ENCODE measurements around the gene IFNAR2.
A peak's percentile ranks its signal among the peaks of the same experiment; 100 is the strongest.

Gene IFNAR2

DNA sequence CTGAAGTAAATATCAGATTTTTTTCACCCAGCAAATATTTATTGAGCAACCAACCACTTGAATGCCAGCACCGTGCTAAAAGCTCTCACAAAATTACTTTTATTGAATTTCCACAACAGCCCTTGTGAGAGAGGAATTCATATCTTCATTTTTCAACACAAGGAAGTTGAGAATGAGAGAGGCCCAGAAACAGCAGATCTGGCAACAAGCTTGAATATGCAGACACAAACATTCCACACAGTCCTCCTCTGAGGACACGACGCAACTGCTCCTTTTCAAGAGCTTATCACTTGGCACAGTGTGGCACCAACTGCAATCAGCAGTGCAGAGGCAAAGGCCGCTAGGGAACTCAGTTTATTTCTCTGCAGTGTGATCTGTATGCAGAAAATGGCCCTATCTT is 32.2 kb upstream of the IFNAR2 start:
- TF ChIP-seq, protein P1, sequence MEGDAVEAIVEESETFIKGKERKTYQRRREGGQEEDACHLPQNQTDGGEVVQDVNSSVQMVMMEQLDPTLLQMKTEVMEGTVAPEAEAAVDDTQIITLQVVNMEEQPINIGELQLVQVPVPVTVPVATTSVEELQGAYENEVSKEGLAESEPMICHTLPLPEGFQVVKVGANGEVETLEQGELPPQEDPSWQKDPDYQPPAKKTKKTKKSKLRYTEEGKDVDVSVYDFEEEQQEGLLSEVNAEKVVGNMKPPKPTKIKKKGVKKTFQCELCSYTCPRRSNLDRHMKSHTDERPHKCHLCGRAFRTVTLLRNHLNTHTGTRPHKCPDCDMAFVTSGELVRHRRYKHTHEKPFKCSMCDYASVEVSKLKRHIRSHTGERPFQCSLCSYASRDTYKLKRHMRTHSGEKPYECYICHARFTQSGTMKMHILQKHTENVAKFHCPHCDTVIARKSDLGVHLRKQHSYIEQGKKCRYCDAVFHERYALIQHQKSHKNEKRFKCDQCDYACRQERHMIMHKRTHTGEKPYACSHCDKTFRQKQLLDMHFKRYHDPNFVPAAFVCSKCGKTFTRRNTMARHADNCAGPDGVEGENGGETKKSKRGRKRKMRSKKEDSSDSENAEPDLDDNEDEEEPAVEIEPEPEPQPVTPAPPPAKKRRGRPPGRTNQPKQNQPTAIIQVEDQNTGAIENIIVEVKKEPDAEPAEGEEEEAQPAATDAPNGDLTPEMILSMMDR (IDR thresholded peaks at IDR 0.05; ENCODE audit: unreplicated experiment in 3 of 3): no peak
- H3K9me3 Mint-ChIP-seq: no peaks in the 10 kb centered on the region
- H3K4me3 Mint-ChIP-seq: peak overlapping the region in 1 of 3 experiments; percentile 43
- peak overlapping the region in 1 of 3 experiments; percentile 7 for H3K27ac Mint-ChIP-seq
- H3K27me3 Mint-ChIP-seq (ENCODE audit: low read depth): peaks cover 35% of the 10 kb centered on the region
- peaks cover 39% of the 10 kb centered on the region for H3K4me1 Mint-ChIP-seq
- H3K36me3 Mint-ChIP-seq (ENCODE audit: low read depth): no peaks in the 10 kb centered on the region

DNA sequence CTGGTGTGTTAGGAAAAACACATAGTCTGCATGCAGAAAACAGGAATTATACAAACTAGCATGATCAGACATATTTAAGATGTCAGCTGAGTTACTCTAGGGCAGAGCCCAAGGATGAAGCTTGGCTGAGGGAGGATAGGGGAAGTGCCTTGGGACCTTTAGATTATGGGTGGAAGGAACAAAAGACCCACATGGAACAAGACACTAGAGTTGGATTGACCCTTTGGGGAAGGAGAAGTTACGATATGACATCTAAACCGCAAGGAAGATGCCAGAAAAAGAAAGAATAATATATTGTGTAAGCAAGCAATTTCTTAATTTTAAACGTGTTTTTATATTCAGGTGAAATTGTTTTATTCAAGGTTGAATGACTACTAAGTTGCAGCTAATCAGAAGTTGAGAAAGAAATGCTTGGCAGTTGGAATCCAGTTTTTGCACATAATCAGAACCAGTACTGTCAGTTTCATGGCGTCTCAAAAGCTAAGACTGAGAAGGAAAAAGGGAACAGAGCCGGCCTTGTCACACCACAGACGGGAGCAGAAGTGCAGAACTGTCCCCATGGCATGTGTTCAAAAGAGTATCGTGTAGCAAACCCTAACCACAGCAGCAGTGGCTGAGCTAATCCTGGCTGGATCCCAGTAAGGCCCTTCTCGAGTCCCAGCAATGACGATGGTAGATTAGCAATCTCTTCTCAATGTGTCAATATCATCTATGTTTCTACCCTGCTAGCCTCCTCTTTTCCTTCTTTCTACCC is 31.2 kb upstream of the IFNAR2 start:
- no peaks in the 10 kb centered on the region for H3K9me3 Mint-ChIP-seq
- H3K4me3 Mint-ChIP-seq: no peak overlapping the region
- peak overlapping the region in 1 of 3 experiments; percentile 9 for H3K27ac Mint-ChIP-seq
- peaks cover 29% of the 10 kb centered on the region for H3K27me3 Mint-ChIP-seq (ENCODE audit: low read depth)
- TF ChIP-seq, protein P1 (IDR thresholded peaks at IDR 0.05; ENCODE audit: unreplicated experiment in 3 of 3): no peak
- no peaks in the 10 kb centered on the region for H3K36me3 Mint-ChIP-seq (ENCODE audit: low read depth)
- H3K4me1 Mint-ChIP-seq: peaks cover 41% of the 10 kb centered on the region

DNA sequence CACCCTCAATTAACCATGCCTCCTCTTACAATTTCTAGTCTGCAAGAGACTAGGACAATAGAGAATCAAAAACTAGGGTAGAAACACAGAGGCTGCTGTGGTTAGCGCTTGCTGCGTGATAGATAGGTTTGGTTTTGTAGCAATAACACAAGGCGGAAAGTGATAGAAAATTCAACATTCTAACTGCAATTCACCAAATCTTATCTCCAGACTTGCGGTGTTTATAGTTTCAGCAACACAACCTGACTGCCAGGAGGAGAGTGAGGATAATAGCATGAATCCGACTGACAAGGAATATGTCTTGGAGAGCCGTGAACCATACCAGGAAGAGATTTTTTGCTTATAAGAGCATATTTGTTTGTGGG is 30.7 kb upstream of the IFNAR2 start:
- H3K36me3 Mint-ChIP-seq (ENCODE audit: low read depth): no peaks in the 10 kb centered on the region

DNA sequence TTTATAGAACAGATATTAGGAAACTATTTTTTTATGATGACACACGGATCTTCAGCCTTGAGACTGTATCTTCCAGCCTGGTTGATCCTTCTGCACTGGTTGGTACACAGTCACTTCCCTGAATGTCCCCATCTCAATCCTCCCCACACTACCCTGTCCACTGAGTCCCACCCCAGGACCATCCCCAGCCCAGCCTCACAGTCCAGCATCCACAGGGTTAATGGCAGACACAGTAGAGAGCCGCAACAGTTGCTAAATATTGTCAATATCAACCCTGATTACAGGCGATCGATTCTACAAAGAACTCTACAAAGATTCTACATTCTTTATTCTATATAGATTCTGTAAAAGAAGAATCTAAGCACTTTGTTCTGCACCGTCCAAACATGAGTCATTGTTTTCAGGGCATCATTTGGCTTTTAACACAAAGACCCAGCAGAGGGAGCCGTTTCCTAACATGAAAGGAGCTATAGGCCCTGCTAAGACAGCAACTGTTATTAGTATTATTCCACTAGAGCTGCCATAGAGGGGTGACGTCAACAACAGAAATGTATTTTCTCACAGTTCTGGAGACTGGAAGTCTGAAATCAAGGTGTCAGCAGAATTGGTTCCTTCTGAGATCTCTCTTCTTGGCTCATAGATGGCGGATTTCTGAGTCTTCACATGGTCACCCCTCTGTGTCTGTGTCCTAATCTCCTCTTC is 30.1 kb upstream of the IFNAR2 start:
- peak overlapping the region in 2 of 3 experiments; percentile 23 to 52 for H3K27ac Mint-ChIP-seq
- H3K4me1 Mint-ChIP-seq: peaks cover 48% of the 10 kb centered on the region
- TF ChIP-seq, protein P1 (IDR thresholded peaks at IDR 0.05; ENCODE audit: unreplicated experiment in 3 of 3): peak; percentile 72 to 86 (median 77)
- peak overlapping the region in 1 of 3 experiments; percentile 2 for H3K4me3 Mint-ChIP-seq
- H3K36me3 Mint-ChIP-seq (ENCODE audit: low read depth): no peaks in the 10 kb centered on the region
- peaks cover 25% of the 10 kb centered on the region for H3K27me3 Mint-ChIP-seq (ENCODE audit: low read depth)
- H3K9me3 Mint-ChIP-seq: no peaks in the 10 kb centered on the region

More for the DNA sequence above, 30.7 kb upstream of the IFNAR2 start:
- peaks cover 46% of the 10 kb centered on the region for H3K4me1 Mint-ChIP-seq
- H3K27me3 Mint-ChIP-seq (ENCODE audit: low read depth): peaks cover 26% of the 10 kb centered on the region
- TF ChIP-seq, protein P1 (IDR thresholded peaks at IDR 0.05; ENCODE audit: unreplicated experiment in 3 of 3): no peak
- H3K4me3 Mint-ChIP-seq: no peak overlapping the region
- no peaks in the 10 kb centered on the region for H3K9me3 Mint-ChIP-seq
- H3K27ac Mint-ChIP-seq: no peak overlapping the region

DNA sequence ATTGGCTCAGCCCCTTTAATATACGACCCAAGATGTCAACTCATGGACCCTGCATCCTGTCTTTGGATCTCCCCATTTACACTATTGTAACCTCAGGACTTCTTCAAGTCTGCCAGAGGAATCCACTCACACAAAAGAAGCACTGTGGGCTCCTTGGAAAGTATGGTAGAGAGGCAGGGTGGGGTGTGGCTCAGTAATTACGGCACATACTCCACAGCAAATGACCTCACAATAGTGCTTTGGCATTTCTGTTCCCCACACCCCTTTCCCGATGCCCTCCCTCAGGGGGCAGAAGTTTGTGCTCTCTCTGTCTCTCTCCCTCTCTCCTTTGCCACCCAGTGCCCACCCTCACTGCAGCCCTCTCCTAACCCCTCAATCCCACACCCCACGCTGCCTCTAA is 27.8 kb upstream of the IFNAR2 start:
- Mint-ChIP-seq H3K27me3 (ENCODE audit: low read depth) (peaks cover 19% of the 10 kb centered on the region), H3K36me3 (ENCODE audit: low read depth) (no peaks in the 10 kb centered on the region), H3K4me1 (peaks cover 55% of the 10 kb centered on the region), H3K4me3 (no peak overlapping the region), H3K9me3 (peaks cover 4% of the 10 kb centered on the region), H3K27ac (peak overlapping the region in 1 of 3 experiments; percentile 36)
- TF ChIP-seq, protein P1 (IDR thresholded peaks at IDR 0.05; ENCODE audit: unreplicated experiment in 3 of 3): no peak

All from nephron (organoid).